AG10803 (cell line): Measurements from ENCODE around the gene JAKMIP3.

ENCODE experiments used
- DNase-seq: peaks from one replicate; pipeline ENCODE4 v3.0.0; 2010; ENCODE audit warnings: low read depth
- H3K4me3 ChIP-seq: 2 replicates; pipeline ENCODE4 v1.5.1; 2011; ENCODE audit warnings: mild to moderate bottlenecking, low read length, control low read depth
- CTCF ChIP-seq: conservative IDR thresholded peaks from 2 replicates; pipeline ENCODE4 v1.5.1; 2011; ENCODE audit warnings: mild to moderate bottlenecking, low read length, control low read depth, inconsistent platforms

Gene JAKMIP3

GRCh38 chr10:132064082-132064755 lies 1.5 kb upstream of the JAKMIP3 start:
- no peak for DNase-seq
- no peak for TF ChIP-seq CTCF
- no peak overlapping the region for H3K4me3 ChIP-seq

GRCh38 chr10:132064771-132065437 lies 842 bp upstream of the JAKMIP3 start:
- DNase-seq = no peak
- peak overlapping the region; percentile 75 for H3K4me3 ChIP-seq
- no peak for TF ChIP-seq CTCF

GRCh38 chr10:132066186-132066585 lies 440 bp downstream of the JAKMIP3 start:
- peak; percentile 41 for DNase-seq
- no peak for TF ChIP-seq CTCF
- peak overlapping the region; percentile 75 for H3K4me3 ChIP-seq

GRCh38 chr10:132066812-132067211 lies 1.1 kb downstream of the JAKMIP3 start:
- peak overlapping the region; percentile 75; the same call in 1 of the 2 replicates for H3K4me3 ChIP-seq
- DNase-seq = no peak
- no peak for TF ChIP-seq CTCF

GRCh38 chr10:132068431-132069121 lies 2.8 kb downstream of the JAKMIP3 start:
- no peak for DNase-seq
- TF ChIP-seq CTCF = no peak
- no peak overlapping the region for H3K4me3 ChIP-seq

GRCh38 chr10:132069122-132069848 lies 3.5 kb downstream of the JAKMIP3 start:
- TF ChIP-seq CTCF = no peak
- no peak overlapping the region for H3K4me3 ChIP-seq
- DNase-seq = no peak
